K562 (cell line): ENCODE measurements around the gene EP300. TPM values are rescaled to one million over a fixed set of nuclear protein-coding genes. Genes with fewer than 3 reads are reported as not detected.

Experiments
- ETS1 ChIP-seq: conservative IDR thresholded peaks from 2 replicates; pipeline ENCODE4 v1.6.1; 2011; ENCODE audit warnings: low read depth, mild to moderate bottlenecking, low read length; ENCODE audit not compliant: control insufficient read depth
- KDM2B ChIP-seq: fragments of 250-450 bp; sonication (Bioruptor Pico); IDR thresholded peaks from 2 replicates; pipeline ENCODE4 v1.8.0; 2021; ENCODE audit warnings: mild to moderate bottlenecking, moderate library complexity
- NFYB ChIP-seq: IDR thresholded peaks from 2 replicates; pipeline ENCODE4 v1.6.1; 2011; ENCODE audit warnings: mild to moderate bottlenecking, moderate library complexity; ENCODE audit not compliant: insufficient read length; ENCODE audit errors: extremely low read depth
- PRDM10 ChIP-seq: fragments of 450-650 bp; IDR thresholded peaks from 2 replicates; pipeline ENCODE4 v1.6.1; 2018; ENCODE audit not compliant: partially characterized antibody
- SRSF1 ChIP-seq: fragments of 200-400 bp; formaldehyde crosslinking; IDR thresholded peaks from 2 replicates; pipeline ENCODE4 v1.6.1; 2017; ENCODE audit warnings: mild to moderate bottlenecking, low read depth, low read length, moderate library complexity
- TRIM28 ChIP-seq: fragments of 450-650 bp; IDR thresholded peaks from 2 replicates; pipeline ENCODE4 v1.6.1; 2017
- ZNF717 ChIP-seq: fragments of 250-450 bp; sonication (Bioruptor Pico); IDR thresholded peaks from 2 replicates; pipeline ENCODE4 v1.5.0; 2021
- polyA plus RNA-seq, 8 experiments: library from polyadenylated mRNA; depleted of rRNA in 4 of 8; stranded (reverse) in 5 of 8; unstranded in 3 of 8; fragments of >200 nt; fragmentation: Nextera tagmentation in 2 of 8; fragmentation: Illumina TruSeq in 1 of 8; extraction: Ambion mirVana in 2 of 8; extraction: Trizol in 1 of 8; gene quantifications; 2 replicates each; pipeline versions ENCODE4 v1.2.1 to v1.2.3, GENCODE V29; 2011 to 2014; ENCODE audit warnings: inconsistent platforms in 1 of 8, missing spikeins in 1 of 8
- total RNA-seq, 7 experiments: library from RNA; depleted of rRNA in 6 of 7; stranded (reverse); fragments of >200 nt in 6 of 7; fragmentation: Illumina TruSeq in 2 of 7; extraction: Trizol in 2 of 7; gene quantifications; 2 replicates each; pipeline versions ENCODE4 v1.2.1 to v1.2.3, GENCODE V29; 2011 to 2021; ENCODE audit warnings: low replicate concordance in 1 of 7

EP300 gene
- total and polyA plus RNA-seq, 9 of the 15 experiments (the other 6 are each of a cell fraction or from before 2014, with no cell fraction given): 2.2 to 28.6 (median 10.9) TPM

GRCh38 chr22:41215409-41215808 is 123.0 kb downstream of the EP300 start (continued):
- TF ChIP-seq ETS1 (no peak), SRSF1 (no peak), NFYB (no peak), PRDM10 (no peak), KDM2B (CRISPR knock-in tag) (no peak), TRIM28 (peak; percentile 82; the same call in 1 of the 2 replicates), ZNF717 (CRISPR knock-in tag) (no peak)
